Keratinocyte (primary cell): ENCODE measurements around the gene FAM72D. TPM values are rescaled to one million over a fixed set of nuclear protein-coding genes. Genes with fewer than 3 reads are reported as not detected.
"Not testable (repeated sequence)": the region's sequence is repeated elsewhere in the genome, so short reads cannot be mapped to it uniquely, and the experiment has no call there.

ENCODE experiments used
- DNase-seq: peaks from one replicate; pipeline ENCODE4 v3.0.0-alpha.2; 2011; ENCODE audit warnings: low read depth, missing footprints, low spot score
- FAIRE-seq: peaks from 2 replicates; lab custom pipeline; 2011; peaks lifted over from hg19 to GRCh38; lab: Jason Lieb, UNC
- H2AFZ ChIP-seq: 2 replicates; pipeline ENCODE4 v1.6.0; 2012; ENCODE audit warnings: low read length, control low read depth, inconsistent platforms; ENCODE audit not compliant: control insufficient read depth
- H3K27ac ChIP-seq: 2 replicates; pipeline ENCODE4 v1.5.1; 2011; ENCODE audit warnings: low read length; ENCODE audit not compliant: control insufficient read depth, insufficient read depth
- H3K27me3 ChIP-seq: 3 replicates; pipeline ENCODE4 v1.6.0; 2011; ENCODE audit warnings: low read length; ENCODE audit not compliant: control insufficient read depth, insufficient read depth; ENCODE audit errors: extremely low read depth
- H3K36me3 ChIP-seq, 2 experiments: 2 replicates in 1 of 2; 3 replicates in 1 of 2; pipeline ENCODE4 v1.5.1; 2011; ENCODE audit warnings: low read length in 2 of 2, mild to moderate bottlenecking in 1 of 2; ENCODE audit not compliant: control insufficient read depth in 2 of 2, insufficient read depth in 2 of 2; ENCODE audit errors: extremely low read depth in 1 of 2
- H3K4me1 ChIP-seq: 3 replicates; pipeline ENCODE4 v1.5.1; 2011; ENCODE audit warnings: low read length; ENCODE audit not compliant: control insufficient read depth, insufficient read depth; ENCODE audit errors: extremely low read depth
- H3K4me2 ChIP-seq: 3 replicates; pipeline ENCODE4 v1.6.0; 2011; ENCODE audit warnings: low read depth, low read length; ENCODE audit not compliant: control insufficient read depth, insufficient read depth; ENCODE audit errors: extremely low read depth
- H3K4me3 ChIP-seq, 3 experiments: fragments of 200-600 bp in 1 of 3; sonication (generic) in 1 of 3; 2 replicates in 2 of 3; 3 replicates in 1 of 3; pipeline ENCODE4 v1.5.1; 2011 to 2016; ENCODE audit warnings: low read length in 3 of 3, mild to moderate bottlenecking in 3 of 3, control low read depth in 2 of 3, inconsistent platforms in 1 of 3, low read depth in 1 of 3, mixed read lengths in 1 of 3, mixed run types in 1 of 3, moderate library complexity in 1 of 3; ENCODE audit not compliant: control insufficient read depth in 2 of 3, insufficient read depth in 2 of 3; ENCODE audit errors: extremely low read depth in 1 of 3
- H3K79me2 ChIP-seq: 2 replicates; pipeline ENCODE4 v1.6.0; 2012; ENCODE audit warnings: low read length; ENCODE audit not compliant: control insufficient read depth, insufficient read depth
- H3K9ac ChIP-seq: 3 replicates; pipeline ENCODE4 v1.6.0; 2011; ENCODE audit warnings: low read length; ENCODE audit not compliant: control insufficient read depth, insufficient read depth; ENCODE audit errors: extremely low read depth
- H3K9me1 ChIP-seq: 3 replicates; pipeline ENCODE4 v1.6.0; 2011; ENCODE audit warnings: low read length; ENCODE audit not compliant: control insufficient read depth, insufficient read depth; ENCODE audit errors: extremely low read depth
- H3K9me3 ChIP-seq: 2 replicates; pipeline ENCODE4 v1.5.1; 2012; ENCODE audit warnings: low read depth, low read length; ENCODE audit not compliant: control insufficient read depth
- H4K20me1 ChIP-seq: 3 replicates; pipeline ENCODE4 v1.6.0; 2011; ENCODE audit warnings: low read length; ENCODE audit not compliant: control insufficient read depth, insufficient read depth; ENCODE audit errors: extremely low read depth
- dilution Hi-C: fragments of 300-500 bp; cut with MboI; formaldehyde crosslinking; loops from one replicate; pipeline ENCODE4 v1.7.0; 2020; ENCODE audit warnings: low sequenced_read_pairs; ENCODE audit not compliant: extremely low pct_ligation_motif_present
- polyA plus RNA-seq, 5 experiments: library from polyadenylated mRNA; depleted of rRNA in 3 of 5; stranded (reverse) in 3 of 5; stranded (forward) in 1 of 5; unstranded in 1 of 5; fragments of >200 nt; gene quantifications; 1 replicate in 1 of 5; 2 replicates in 3 of 5; 3 replicates in 1 of 5; pipeline versions ENCODE4 v1.2.1 to v1.2.3, GENCODE V29; 2011 to 2012; ENCODE audit warnings: missing spikeins in 2 of 5, low read depth in 1 of 5, low replicate concordance in 1 of 5

Gene FAM72D
- polyA plus RNA-seq, 1 donor (not counting 4 experiments of a cell fraction or from before 2014, with no cell fraction given), result 3.0 TPM

- H3K9me1 ChIP-seq, H3K27me3 ChIP-seq, H2AFZ ChIP-seq, H3K9me3 ChIP-seq, DNase-seq, H3K4me2 ChIP-seq, H3K79me2 ChIP-seq, H3K4me3 ChIP-seq, H3K36me3 ChIP-seq, H3K4me1 ChIP-seq, FAIRE-seq, dilution Hi-C loops, H3K9ac ChIP-seq, H4K20me1 ChIP-seq, H3K27ac ChIP-seq: not testable (repeated sequence)
Observed at GRCh38 chr1:145053428-145053827, 42.3 kb upstream of the FAM72D start.

DNA sequence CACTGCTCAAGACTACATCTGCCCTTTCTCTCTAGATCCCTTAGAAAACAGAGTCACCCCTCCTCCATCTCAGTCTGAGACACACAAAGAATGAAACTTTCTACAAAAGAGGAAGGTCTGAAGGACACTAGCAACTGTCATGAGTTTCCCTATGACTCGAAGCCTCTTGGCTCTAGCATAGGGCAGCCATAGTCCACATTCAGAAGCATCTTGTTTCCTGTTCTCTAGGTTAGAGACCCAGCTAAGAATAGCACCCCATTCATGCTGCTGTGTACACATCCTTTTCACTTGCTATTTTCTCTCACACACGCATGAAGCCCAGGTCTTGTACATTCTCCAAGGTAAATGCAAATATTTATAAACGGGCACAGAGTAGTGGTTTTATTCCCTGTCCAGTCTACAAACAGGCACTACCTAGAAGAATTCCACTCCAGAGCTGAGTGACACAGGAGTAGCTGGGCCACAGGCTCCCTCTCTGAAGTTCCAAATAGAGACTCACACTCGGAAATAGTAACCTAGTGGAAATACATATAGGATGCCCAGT lies 40.5 kb upstream of the FAM72D start:
- H3K27me3 ChIP-seq, H3K4me3 ChIP-seq, H3K4me1 ChIP-seq, H2AFZ ChIP-seq, H3K27ac ChIP-seq, dilution Hi-C loops, FAIRE-seq, DNase-seq, H3K79me2 ChIP-seq, H3K4me2 ChIP-seq, H3K9me3 ChIP-seq, H3K9ac ChIP-seq, H3K36me3 ChIP-seq, H4K20me1 ChIP-seq, H3K9me1 ChIP-seq: not testable (repeated sequence)

- FAIRE-seq, H4K20me1 ChIP-seq, H3K36me3 ChIP-seq, H3K4me2 ChIP-seq, H3K9me1 ChIP-seq, H3K27me3 ChIP-seq, H3K27ac ChIP-seq, H3K9ac ChIP-seq, DNase-seq, H3K79me2 ChIP-seq, dilution Hi-C loops, H3K9me3 ChIP-seq, H3K4me3 ChIP-seq, H2AFZ ChIP-seq, H3K4me1 ChIP-seq: not testable (repeated sequence)
Observed at GRCh38 chr1:145058184-145058583, 37.6 kb upstream of the FAM72D start.

GRCh38 chr1:145063285-145063684 lies 32.5 kb upstream of the FAM72D start:
- H3K9me1 ChIP-seq, H3K4me3 ChIP-seq, H3K9ac ChIP-seq, DNase-seq, H3K27ac ChIP-seq, H2AFZ ChIP-seq, H3K36me3 ChIP-seq, FAIRE-seq, H4K20me1 ChIP-seq, H3K9me3 ChIP-seq, H3K27me3 ChIP-seq, dilution Hi-C loops, H3K79me2 ChIP-seq, H3K4me1 ChIP-seq, H3K4me2 ChIP-seq: not testable (repeated sequence)

GRCh38 chr1:145063941-145064648 lies 31.7 kb upstream of the FAM72D start:
- H3K4me3 ChIP-seq, H3K4me2 ChIP-seq, DNase-seq, FAIRE-seq, dilution Hi-C loops, H3K4me1 ChIP-seq, H3K27ac ChIP-seq, H3K9me3 ChIP-seq, H2AFZ ChIP-seq, H3K9ac ChIP-seq, H3K27me3 ChIP-seq, H3K9me1 ChIP-seq, H3K36me3 ChIP-seq, H3K79me2 ChIP-seq, H4K20me1 ChIP-seq: not testable (repeated sequence)
